Measurements from ENCODE around the gene MAPK4.
"Not testable (repeated sequence)": the region's sequence is repeated elsewhere in the genome, so short reads cannot be mapped to it uniquely, and the experiment has no call there.

Gene MAPK4

GRCh38 chr18:50562686-50563085 lies 2.8 kb downstream of the MAPK4 start:
- no peak overlapping the region for H3K4me3 ChIP-seq (ENCODE audit: low read depth, low read length)
- in situ Hi-C loops (cut with HindIII; ENCODE audit: low sequenced_read_pairs), result no loop called here
- DNase-seq (ENCODE audit: low read depth), result no peak
- TF ChIP-seq CTCF (IDR thresholded peaks at IDR 0.05; ENCODE audit: low read depth, low read length, missing control alignments), result no peak

GRCh38 chr18:50563376-50563775 lies 3.5 kb downstream of the MAPK4 start:
- TF ChIP-seq CTCF (IDR thresholded peaks at IDR 0.05; ENCODE audit: low read depth, low read length, missing control alignments), result no peak
- DNase-seq (ENCODE audit: low read depth), result no peak
- H3K4me3 ChIP-seq (ENCODE audit: low read depth, low read length), result no peak overlapping the region
- in situ Hi-C loops (cut with HindIII; ENCODE audit: low sequenced_read_pairs), result no loop called here

- in situ Hi-C loops (cut with HindIII; ENCODE audit: low sequenced_read_pairs), result no loop called here
- no peak for TF ChIP-seq CTCF (IDR thresholded peaks at IDR 0.05; ENCODE audit: low read depth, low read length, missing control alignments)
- H3K4me3 ChIP-seq (ENCODE audit: low read depth, low read length), result no peak overlapping the region
- DNase-seq (ENCODE audit: low read depth), result no peak
Observed at GRCh38 chr18:50569930-50570329, 10.0 kb downstream of the MAPK4 start.

- no peak for DNase-seq (ENCODE audit: low read depth)
- in situ Hi-C loops (cut with HindIII; ENCODE audit: low sequenced_read_pairs), result no loop called here
- TF ChIP-seq CTCF (IDR thresholded peaks at IDR 0.05; ENCODE audit: low read depth, low read length, missing control alignments), result no peak
- H3K4me3 ChIP-seq (ENCODE audit: low read depth, low read length), result no peak overlapping the region
Observed at GRCh38 chr18:50571606-50572005, 11.7 kb downstream of the MAPK4 start.

GRCh38 chr18:50573196-50573595 lies 13.3 kb downstream of the MAPK4 start:
- in situ Hi-C loops (cut with HindIII; ENCODE audit: low sequenced_read_pairs); DNase-seq (ENCODE audit: low read depth); H3K4me3 ChIP-seq (ENCODE audit: low read depth, low read length): not testable (repeated sequence)

- in situ Hi-C loops (cut with HindIII; ENCODE audit: low sequenced_read_pairs), result no loop called here
- no peak overlapping the region for H3K4me3 ChIP-seq (ENCODE audit: low read depth, low read length)
Observed at GRCh38 chr18:50573679-50574078, 13.8 kb downstream of the MAPK4 start.

GRCh38 chr18:50578030-50578429 lies 18.1 kb downstream of the MAPK4 start:
- in situ Hi-C loops (cut with HindIII; ENCODE audit: low sequenced_read_pairs), result no loop called here
- no peak for TF ChIP-seq CTCF (IDR thresholded peaks at IDR 0.05; ENCODE audit: low read depth, low read length, missing control alignments)
- DNase-seq (ENCODE audit: low read depth), result no peak
- no peak overlapping the region for H3K4me3 ChIP-seq (ENCODE audit: low read depth, low read length)

More at GRCh38 chr18:50573679-50574078, 13.8 kb downstream of the MAPK4 start:
- TF ChIP-seq CTCF (IDR thresholded peaks at IDR 0.05; ENCODE audit: low read depth, low read length, missing control alignments), result no peak
- no peak for DNase-seq (ENCODE audit: low read depth)
